A549 treated with DMSO at 1 μM for 4 hours (cell line): ENCODE data around the gene LRG1. TPM values are rescaled to one million over a fixed set of nuclear protein-coding genes. Genes with fewer than 3 reads are reported as not detected.

Experiments used
- total RNA-seq: library from RNA; stranded (reverse); fragments of 200-300 nt; extraction: Qiagen RNA extraction; gene quantifications from 5 replicates; pipeline ENCODE4 v1.2.3, GENCODE V29; 2022; ENCODE audit warnings: low read depth

LRG1 gene
- 0.06 to 0.34 TPM (median 0.09 TPM) in 5 replicates for total RNA-seq

GRCh38 chr19:4539693-4540581 lies at the start of gene LRG1:
LRG1 (minus strand) TSS chr19:4540036; CDS start chr19:4540013, 23 bp downstream.

GRCh38 chr19:4559569-4559968 lies 19.7 kb upstream of the LRG1 start, which contains the start of gene SEMA6B:
SEMA6B (minus strand) TSS chr19:4559684; CDS start chr19:4558457, 1,227 bp downstream.

GRCh38 chr19:4534836-4535658 lies 4.8 kb downstream of the LRG1 start, which contains the start of gene PLIN5:
PLIN5 (minus strand) TSS chr19:4535224; CDS start chr19:4534074, 1,150 bp downstream.

GRCh38 chr19:4518345-4519171 lies 21.3 kb downstream of the LRG1 start, which contains the start of gene PLIN4:
PLIN4 (minus strand) TSS chr19:4518486; CDS start chr19:4518272, 214 bp downstream.

Other genes with a start within 250 kb of the LRG1 start
- not detected in 5 replicates for gene TMIGD2, start 237.6 kb downstream of the LRG1 start, total RNA-seq
- 7.5 to 8.4 TPM (median 7.8 TPM) in 5 replicates for gene FSD1, start 235.4 kb downstream of the LRG1 start, total RNA-seq
- not detected in 5 replicates for gene STAP2, start 201.2 kb downstream of the LRG1 start, total RNA-seq
- 7.4 to 12.2 TPM (median 11.0 TPM) in 5 replicates for gene MPND, start 196.5 kb downstream of the LRG1 start, total RNA-seq
- gene SH3GL1, start 139.5 kb downstream of the LRG1 start, total RNA-seq: 53.6 to 63.3 TPM (median 57.1 TPM) in 5 replicates
- gene CHAF1A, start 137.4 kb downstream of the LRG1 start, total RNA-seq: 21.8 to 26.4 TPM (median 23.6 TPM) in 5 replicates
- gene UBXN6, start 82.2 kb downstream of the LRG1 start, total RNA-seq: 42.3 to 61.2 TPM (median 57.7 TPM) in 5 replicates
- 20.0 to 32.7 TPM (median 27.2 TPM) in 5 replicates for gene HDGFL2, start 67.7 kb downstream of the LRG1 start, total RNA-seq
- 0.21 to 0.30 TPM (median 0.24 TPM) in 5 replicates for gene PLIN4, start 21.6 kb downstream of the LRG1 start, total RNA-seq
- gene PLIN5, start 4.8 kb downstream of the LRG1 start, total RNA-seq: 0.11 to 0.18 TPM (median 0.14 TPM) in 4 of 5 replicates, not detected in the other
- gene SEMA6B, start 19.6 kb upstream of the LRG1 start, total RNA-seq: 5.9 to 7.7 TPM (median 6.8 TPM) in 5 replicates
- 3.4 to 5.2 TPM (median 4.6 TPM) in 5 replicates for gene TNFAIP8L1, start 99.5 kb upstream of the LRG1 start, total RNA-seq
- 114 to 140 TPM (median 131 TPM) in 5 replicates for gene MYDGF, start 130.3 kb upstream of the LRG1 start, total RNA-seq
- gene DPP9, start 183.8 kb upstream of the LRG1 start, total RNA-seq: 59.3 to 76.1 TPM (median 69.8 TPM) in 5 replicates